IPS DF 19.7 (cell line): Measurements from ENCODE around the gene EIF4A3.
A peak's percentile ranks its signal among the peaks of the same experiment; 100 is the strongest.

Experiments used
- DNase-seq: peaks from one replicate; pipeline ENCODE4 v3.0.0-alpha.2; 2013; ENCODE audit warnings: low read depth, low spot score

EIF4A3 gene

DNA sequence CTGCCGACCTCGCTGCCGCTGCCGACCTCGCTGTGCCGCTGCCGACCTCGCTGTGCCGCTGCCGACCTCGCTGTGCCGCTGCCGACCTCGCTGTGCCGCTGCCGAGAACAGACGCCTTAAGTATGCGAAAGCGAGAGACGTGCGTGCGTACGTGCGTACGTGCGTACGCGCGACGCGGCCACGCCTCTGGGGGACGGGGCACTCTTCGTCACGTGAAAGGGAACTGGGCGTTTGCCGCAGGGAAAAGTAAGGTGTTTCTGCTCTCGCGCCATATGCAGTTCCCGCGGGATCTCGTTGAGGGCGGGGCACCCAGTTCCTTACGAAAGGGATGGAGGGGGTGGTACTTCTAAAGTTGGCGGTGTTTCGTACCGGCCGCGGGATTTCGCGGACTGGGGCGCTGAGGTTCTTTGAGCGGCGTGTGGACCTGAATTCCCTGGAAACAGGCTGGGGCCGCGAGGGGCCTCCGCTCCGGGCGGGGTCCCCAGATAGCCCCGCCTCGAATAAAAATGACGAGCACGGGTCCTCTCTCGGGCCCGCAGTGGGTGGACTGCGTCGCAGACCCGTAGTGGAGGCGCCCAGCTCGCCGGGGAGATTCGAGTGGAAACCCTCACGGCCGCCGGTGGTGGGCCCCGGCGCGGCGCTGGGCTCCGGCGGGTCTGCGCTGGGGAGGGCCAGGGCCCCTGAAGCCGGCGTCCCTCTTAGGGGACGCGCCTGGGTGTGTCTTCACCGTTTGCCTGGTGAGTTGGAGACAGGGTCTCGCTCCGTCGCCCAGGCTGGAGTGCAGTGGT, at the start of gene EIF4A3:
Gene EIF4A3, minus strand, starts transcription at position 94 of the 788 bp plus-strand sequence. CDS start 167 bp downstream, outside the sequence.
- peak; percentile 95 for DNase-seq

DNA sequence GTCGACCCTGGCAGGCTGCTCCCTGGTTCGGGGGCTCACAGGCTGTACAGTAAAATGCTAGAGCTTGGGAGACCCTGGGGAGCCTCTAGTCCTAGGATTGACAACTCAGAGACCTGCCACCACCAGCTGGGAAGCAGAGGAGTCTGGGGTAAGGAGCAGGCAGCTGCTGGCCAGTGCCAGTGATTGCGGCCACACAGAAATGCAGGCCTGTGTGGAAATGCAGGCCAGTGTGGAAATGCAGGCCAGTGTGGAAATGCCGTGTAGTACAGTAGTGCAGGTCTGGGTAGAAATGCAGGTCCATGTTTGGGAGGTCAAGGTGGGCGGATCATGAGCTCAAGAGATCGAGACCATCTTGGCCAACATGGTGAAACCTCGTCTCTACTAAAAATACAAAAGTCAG, 49.7 kb upstream of the EIF4A3 start:
- DNase-seq: no peak

DNA sequence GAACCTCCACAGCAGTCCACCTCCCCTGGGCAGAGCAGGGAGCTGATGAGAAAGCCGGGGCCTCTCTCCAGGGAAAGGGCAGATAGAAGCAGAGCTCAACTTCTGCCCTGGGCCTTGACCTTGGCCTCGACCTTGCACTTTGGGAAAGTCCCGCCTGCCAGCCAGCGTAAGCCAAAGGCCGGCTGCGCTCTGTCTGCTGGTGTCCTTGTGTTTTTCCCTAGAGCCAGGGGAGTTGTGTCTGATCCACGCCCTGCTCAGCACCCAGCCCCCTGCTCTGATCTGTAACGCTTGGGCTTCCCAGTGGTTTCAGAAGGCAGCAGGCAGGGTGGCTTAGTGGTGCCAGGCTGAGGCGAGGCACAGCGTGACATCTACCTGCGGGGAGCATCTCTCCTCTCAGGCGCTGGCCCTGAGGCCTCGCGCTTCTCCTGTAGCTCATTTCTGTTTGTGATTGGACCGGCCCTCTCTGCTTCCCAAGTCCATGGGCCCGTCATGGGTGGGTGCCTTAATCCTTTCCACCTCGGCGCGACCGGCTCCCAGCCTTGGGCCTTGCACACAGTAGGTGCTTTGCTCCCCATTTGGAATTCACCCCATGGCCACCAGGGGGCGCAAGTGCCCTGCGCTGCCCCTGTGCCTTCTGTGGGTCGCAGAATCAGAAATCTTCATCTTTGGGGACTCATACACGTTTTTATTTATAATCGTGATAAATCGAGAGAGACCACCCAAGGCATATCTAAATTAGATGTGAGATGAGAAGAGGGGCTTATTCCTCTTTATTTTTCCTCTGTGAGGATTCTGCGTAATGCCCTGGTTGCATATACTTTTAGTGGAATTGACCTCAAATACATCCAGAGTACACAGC, 49.0 kb upstream of the EIF4A3 start:
- DNase-seq: no peak

DNA sequence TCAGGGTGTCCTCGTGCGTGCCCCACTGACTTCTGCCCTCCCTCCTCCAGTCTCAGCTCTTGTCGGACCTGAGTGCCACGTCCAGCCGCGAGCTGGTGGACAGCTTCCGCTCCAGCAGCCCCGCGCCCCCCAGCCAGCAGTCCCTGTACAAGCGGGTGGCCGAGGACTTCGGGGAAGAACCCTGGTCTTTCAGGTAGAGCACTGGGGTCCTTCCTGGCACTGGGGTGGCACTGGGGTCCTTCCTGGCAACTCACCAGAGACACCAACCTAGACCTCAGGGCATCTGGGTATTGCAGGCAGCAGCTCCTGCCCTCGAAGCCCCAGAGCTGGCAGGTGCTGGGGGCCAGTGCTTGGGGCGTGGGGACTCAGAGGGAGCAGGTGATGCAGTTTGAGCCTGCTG, 48.2 kb upstream of the EIF4A3 start:
- DNase-seq: no peak

DNA sequence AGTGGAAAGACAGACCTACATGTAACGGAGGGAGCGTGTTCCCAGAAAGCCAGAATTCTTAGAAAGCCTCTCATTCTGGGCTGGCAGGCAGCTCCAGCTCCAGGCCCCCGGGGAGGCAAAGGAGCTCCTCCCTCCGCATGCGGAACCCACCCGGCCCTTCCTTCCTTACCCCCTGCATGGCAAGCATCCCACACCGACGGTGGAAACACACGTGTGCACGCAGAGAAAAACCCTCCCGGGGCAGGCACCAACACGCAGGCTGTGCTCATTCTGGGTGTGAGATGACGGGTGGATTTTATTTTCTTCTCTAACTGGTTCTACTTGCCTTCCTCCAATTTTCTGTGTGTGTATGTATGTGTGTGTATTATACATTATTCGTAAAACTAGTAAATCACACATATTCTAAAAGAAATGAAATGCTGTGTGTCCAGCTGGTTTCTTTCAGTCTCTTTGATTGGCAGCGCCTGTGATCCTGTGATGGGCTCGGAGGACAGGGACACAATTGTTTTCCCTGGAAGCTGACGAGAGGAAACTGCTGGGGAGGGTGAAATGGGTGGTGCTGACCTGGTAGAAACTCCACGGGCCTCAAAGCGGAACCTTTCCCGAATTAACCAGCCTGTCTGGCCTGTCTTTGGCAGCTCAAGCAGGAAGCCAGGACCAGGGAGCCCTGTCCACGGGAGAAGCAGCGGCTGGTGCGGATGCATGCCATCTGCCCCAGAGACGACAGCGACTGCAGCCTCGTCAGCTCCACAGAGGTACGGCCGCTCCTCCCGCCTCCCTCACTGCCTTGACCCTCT, 45.1 kb upstream of the EIF4A3 start:
- DNase-seq: no peak

DNA sequence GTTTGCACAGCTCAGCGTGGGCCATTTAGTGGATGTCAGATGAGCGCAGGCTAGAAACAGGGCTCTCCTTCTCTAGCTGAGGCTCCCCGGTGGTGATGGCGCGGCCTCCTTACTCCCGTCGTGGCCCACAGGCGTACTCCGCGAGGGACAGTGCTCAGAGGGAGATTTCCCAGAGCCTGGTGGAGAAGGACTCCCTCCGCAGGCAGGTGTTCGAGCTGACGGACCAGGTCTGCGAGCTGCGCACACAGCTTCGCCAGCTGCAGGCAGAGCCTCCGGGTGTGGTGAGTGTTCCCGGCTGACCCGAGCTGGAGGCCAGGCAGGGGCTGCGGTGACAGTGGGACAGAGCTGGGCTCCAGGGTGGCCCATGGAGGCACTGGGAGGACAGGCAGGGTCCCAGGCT, 44.3 kb upstream of the EIF4A3 start:
- DNase-seq: no peak

DNA sequence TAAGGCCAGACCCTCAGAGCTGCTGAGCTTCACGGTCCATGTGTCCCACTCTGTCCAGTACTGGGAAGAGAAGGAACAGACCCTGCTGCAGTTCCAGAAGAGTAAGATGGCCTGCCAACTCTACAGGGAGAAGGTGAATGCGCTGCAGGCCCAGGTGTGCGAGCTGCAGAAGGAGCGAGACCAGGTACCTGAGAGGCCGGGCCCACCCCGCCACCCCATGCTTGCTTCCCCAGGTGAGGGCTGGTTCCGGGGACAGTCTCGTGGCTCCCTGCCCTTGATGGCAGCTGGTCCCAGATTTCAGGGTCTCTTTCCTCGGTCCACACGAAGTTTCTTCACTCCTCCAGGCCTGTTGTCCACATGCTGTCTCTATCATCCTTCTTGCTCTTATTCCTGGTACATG, 43.8 kb upstream of the EIF4A3 start:
- no peak for DNase-seq

DNA sequence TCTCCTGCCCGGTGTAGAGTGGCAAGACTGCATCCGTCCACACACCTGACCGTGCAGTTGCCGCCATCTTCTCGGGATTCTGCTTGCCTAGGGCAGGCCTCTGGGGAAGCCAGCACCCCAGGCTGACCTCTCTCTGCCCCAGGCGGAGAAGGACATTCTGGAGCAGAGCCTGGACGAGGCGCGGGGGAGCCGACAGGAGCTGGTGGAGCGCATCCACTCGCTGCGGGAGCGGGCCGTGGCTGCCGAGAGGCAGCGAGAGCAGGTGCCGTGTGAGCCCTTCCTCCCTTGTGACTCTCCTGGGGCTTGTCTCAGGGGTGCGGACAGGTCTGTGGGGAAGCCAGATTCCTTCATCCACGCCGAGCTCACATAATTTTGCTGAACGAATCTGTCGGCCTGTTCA, 42.7 kb upstream of the EIF4A3 start:
- no peak for DNase-seq

DNA sequence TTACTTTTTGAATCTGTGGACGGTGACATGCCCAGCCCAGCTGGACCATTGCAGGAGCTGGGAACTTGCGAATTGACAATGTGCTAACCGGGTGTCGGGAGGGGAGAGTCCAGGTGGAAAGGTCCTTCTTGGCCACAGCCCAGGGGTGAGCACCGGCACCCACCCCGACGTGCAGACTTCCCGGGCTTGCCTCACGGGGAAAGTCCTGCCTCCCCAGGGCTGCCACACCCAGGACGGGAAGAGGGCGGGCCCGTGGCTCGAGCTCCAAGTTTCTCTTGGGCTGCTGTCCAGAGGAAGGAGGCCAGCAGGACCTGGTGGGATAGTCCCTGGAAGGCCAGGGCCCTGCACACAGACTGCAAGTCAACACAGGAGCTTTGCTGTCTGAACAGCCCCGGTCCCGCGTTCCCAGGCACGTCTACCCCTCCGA, 40.6 kb upstream of the EIF4A3 start:
- DNase-seq: no peak

DNA sequence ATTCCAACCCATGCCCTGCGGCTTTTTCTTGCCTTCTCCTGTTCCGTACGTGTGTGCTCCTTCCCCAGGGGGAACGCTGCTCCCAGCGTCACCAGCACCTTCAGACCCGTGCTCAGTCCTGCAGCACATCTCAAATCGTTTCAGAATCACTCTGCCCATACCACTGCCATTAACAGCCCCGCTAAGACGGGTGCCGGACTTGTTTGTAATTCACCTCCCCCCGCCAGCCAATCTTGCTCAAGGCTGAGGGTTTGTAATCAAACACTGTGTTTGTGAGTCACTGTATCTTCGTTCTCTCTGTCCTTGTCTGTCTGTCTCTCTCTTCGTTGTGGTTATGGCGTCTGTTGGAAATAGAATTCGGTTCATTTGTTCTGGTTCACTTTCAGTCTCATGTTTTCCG, 40.2 kb upstream of the EIF4A3 start:
- DNase-seq: no peak

DNA sequence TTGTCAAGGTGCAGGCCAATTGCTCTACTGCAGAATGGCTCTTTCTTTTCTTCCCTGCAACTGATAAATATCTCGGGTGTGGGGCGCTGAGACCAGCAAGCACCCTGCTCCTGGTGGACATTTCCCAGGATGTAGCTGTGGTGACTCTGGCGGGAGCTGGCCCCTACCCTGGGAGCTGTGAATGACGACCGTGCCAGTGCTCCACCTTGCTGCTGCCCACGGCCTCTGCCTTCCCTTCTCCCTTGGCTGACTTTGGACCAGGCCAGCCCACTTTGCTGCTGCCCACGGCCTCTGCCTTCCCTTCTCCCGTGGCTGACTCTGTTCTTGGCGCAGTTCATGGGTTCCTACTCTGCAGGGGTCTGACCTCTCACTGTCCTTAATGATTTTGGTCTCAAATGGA, 39.0 kb upstream of the EIF4A3 start:
- no peak for DNase-seq

DNA sequence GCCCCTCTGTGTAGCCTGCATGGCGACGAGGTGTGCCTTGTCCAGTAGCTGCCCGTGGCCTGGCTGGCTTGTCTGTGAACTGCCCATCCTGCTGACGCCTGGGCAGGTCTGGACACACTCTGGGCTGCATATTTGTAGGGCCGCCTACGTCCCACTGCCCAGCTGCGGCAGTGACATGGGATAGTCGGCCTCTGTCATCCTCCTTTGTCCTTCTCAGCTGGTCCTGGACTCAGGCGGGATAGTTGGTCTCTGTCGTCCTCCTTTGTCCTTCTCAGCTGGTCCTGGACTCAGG, 37.4 kb upstream of the EIF4A3 start:
- DNase-seq: no peak

DNA sequence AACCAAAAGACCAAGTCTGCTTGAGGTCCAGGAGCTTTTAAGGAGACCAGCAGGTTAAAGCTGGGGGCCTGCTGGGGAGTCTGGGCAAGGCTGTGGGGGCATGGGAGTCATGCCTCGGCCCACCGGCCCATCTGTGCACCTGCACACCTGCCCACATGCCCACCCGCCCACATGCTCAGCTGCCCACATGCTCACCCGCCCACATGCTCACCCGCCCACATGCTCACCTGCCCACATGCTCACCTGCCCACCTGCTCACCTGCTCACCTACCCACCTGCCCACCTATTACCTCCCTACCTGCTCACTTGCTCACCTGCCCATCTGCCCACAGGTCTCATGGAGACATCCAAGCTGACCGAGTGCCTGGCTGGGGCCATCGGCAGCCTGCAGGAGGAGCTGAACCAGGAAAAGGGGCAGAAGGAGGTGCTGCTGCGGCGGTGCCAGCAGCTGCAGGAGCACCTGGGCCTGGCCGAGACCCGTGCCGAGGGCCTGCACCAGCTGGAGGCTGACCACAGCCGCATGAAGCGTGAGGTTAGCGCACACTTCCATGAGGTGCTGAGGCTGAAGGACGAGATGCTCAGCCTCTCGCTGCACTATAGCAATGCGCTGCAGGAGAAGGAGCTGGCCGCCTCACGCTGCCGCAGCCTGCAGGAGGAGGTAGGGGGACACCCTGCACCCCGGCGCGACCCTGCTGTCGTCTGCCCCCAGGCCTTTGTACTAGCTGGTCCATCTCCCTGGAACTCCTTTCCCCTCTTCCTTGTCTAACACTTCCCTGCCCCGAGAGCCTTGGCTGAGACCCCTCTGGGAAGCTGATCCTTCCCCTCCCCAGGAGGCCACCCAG, 36.9 kb upstream of the EIF4A3 start:
- DNase-seq: no peak

DNA sequence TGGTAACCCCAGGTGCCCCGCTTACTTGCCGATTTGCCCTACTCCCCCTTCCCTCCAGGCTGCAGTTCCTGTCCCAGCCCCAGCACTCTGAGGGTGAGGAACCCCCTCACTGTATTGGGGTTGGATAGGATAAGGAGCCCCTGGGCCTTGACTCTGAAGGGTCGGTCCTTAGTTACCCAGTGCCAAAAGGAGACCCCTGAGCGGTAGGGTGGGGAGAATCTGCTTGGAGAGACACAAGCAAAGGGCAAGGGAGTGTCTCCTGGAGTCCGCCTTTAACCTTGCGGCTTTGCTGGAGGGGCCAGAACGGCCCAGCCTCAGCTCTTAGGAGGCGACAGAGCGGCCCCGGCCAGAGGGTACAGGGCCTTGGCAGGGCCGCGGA, 35.9 kb upstream of the EIF4A3 start:
- no peak for DNase-seq

DNA sequence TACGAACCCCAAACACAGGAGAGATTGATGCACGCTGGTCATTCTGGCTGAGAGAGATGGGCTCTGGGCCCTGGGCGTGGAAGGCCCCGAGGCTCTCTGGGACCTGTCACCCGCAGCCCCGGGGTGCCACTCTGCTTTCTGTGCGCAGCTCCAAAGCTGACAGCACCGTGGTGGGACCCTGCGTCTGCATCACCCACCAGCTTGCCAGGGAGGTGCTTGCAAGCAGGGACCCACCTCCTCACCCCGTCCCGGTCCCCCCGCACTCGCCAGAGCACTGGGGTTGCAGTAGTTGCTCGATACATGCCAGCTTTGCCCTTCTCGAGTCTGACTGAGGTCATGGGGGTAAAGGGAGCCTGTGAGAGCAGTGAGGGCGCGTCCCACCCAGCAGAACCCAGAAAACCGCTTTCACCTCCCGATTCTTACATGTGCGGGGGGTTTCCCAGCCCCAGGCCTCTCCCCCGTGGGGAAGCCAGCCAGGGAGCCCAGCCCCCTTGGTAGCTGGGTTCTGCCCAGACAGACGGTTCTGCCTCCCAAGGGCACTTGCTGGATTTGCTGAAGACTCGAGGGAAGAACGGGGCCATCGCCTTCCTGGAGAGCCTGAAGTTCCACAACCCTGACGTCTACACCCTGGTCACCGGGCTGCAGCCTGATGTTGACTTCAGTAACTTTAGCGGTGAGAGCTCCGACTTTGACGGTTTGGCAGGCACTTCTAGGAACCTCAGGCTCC, 35.4 kb upstream of the EIF4A3 start:
- DNase-seq: no peak

DNA sequence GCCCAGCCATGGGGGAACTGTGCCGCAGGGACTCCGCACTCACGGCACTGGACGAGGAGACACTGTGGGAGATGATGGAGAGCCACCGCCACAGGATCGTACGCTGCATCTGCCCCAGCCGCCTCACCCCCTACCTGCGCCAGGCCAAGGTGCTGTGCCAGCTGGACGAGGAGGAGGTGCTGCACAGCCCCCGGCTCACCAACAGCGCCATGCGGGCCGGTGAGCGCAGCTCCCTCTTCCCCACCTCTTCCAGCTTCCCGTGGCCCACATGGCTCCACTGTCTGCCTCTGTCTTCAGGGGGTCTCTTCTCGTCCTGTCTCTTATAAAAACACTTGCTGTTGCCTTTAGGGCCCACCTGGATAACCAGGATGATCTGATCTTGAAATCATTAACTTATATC, 34.5 kb upstream of the EIF4A3 start:
- DNase-seq: no peak

DNA sequence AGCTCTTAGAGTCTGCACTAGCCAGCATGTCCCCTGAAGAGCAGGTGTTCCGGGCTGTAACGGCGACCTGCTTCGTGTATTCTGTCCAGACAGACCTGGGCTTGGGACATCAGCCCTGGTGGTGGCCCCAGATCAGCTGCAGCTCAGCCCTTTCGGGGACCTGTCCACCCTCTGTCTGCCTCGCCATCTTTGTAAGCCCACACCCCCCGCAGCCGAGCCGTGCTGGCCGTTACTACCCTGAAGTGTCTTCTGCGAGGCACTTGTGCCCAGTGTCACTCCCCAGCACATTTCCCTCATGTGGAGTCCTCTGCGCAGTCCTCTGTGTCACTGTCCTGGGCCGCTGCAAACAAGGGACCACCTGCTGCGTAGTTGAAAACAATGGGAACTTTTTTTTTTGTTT, 33.3 kb upstream of the EIF4A3 start:
- no peak for DNase-seq

DNA sequence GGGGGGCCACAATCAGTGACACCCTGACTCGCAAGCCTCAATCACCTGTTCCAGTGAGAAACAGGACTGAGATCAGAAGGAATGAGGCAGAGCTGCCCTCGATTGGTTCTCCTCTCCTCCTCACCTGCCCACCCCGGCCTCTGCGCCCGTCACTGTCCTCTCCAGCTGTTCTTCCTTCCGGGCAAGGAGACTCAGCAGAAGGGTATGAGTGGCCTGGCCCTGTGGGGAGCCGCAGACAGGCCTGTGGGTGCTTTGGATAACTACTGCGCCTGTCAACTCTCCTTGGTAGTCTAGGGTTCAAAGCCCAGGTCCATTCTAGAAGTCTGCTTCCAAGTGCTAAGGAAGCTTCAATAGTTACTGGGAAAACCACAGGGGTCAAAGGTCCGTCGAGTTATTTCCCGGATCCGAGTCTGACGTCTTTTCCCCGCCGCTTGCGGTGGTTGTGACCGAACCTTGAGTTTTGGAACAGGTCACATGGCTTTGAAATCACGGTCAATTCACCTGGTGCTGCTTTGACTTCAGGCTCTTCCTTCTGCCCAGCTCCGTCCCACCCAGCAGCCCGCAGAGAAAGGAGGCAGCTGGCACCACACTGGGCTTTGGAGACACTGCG, 31.2 kb upstream of the EIF4A3 start:
- DNase-seq: no peak

DNA sequence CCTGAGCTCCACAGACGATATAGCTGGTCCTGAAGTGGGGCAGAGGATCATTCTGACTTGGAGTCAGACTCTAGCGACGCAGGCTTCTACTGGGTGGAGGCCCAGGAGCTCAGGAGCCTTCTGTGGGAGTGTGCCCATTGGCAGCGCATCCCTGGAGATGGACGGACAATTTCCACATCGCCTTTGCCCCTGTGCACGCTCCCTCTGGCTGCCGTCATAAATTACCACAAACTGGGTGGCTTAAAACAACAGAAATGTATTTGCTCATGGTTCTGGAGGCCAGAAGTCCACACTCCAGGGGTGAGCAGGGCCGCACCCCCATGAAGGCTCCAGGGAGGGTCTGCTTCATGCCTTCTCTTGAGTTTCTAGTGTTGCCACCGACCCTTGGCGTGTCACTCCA, 29.8 kb upstream of the EIF4A3 start:
- DNase-seq: no peak

DNA sequence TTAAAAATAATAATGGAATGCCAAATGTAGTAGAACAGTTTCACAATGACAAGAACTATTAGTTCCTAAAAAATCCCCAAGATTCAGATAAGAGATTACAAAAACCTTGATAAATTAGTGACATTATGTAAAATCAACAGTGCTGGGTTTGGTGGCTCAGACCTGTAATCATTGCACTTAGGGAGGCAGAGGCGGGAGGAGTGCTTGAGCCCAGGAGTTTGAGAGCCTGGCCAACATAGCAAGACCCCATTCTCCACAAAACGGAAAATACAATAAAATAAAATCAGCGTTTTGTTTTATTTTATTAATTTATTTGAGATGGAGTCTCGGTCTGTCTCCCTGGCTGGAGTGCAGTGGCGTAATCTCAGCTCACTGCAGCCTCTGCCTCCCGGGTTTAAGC, 27.0 kb upstream of the EIF4A3 start:
- no peak for DNase-seq
